Measurements from ENCODE around the gene PPP1CB. TPM values are rescaled to one million over a fixed set of nuclear protein-coding genes. Genes with fewer than 3 reads are reported as not detected.

PPP1CB gene
- total RNA-seq, 1 donor from 2014 or later: 461 TPM

- Histone ChIP-seq H3K4me3 (no peak overlapping the region), H3K27ac (replicated peaks) (peak overlapping the region; percentile 100), H3K4me1 (peaks cover 29% of the 10 kb centered on the region), H3K27me3 (ENCODE audit: low read depth) (no peaks in the 10 kb centered on the region), H3K9me3 (replicated peaks) (no peaks in the 10 kb centered on the region), H3K36me3 (no peaks in the 10 kb centered on the region)
- TF ChIP-seq CTCF (IDR thresholded peaks at IDR 0.05; ENCODE audit: borderline replicate concordance): no peak
- intact Hi-C loops (cut with micrococcal nuclease): no loop called here
- DNase-seq: no peak
These were observed 6.4 kb upstream of the PPP1CB start for GRCh38 chr2:28745225-28745624.

- Histone ChIP-seq H3K4me1 (peaks cover 35% of the 10 kb centered on the region), H3K27ac (replicated peaks) (peak overlapping the region; percentile 100)
These were observed 5.8 kb upstream of the PPP1CB start for GRCh38 chr2:28745876-28746275.

DNA sequence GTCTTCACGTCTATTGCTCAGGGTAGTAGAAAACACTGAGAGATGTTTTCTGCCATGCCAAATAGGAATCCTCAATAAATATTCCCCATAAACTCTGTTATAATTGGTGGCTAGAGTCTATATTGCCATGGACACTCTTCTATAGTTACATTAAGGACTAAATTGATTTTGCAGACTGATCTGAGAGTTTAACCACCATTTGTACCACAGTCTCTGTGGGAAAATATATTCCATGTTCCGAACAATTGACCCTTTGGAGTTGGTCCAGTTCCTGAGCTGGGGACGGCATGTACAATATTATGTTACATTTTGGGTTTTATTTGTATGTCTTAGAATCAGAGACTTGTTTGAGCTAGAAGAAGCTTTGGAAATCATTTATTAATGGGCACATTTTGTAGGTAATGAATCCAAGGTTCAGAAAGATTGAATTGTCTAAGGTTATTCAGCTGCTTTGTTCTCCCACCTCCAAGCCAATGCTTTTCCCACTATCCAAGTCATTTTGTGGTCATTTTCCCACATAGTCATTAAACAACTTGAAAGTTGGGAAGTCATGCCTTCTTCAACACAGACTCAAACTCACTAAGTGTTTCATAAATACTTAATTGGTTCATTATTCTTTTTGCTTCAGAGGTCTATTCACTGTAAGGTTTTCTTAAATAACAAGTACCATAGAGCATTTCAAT is 5.1 kb upstream of the PPP1CB start:
- H3K4me1 ChIP-seq: peaks cover 40% of the 10 kb centered on the region
- intact Hi-C loops (cut with micrococcal nuclease): no loop called here
- TF ChIP-seq CTCF (IDR thresholded peaks at IDR 0.05; ENCODE audit: borderline replicate concordance): no peak
- no peaks in the 10 kb centered on the region for H3K9me3 ChIP-seq (replicated peaks)
- no peak for DNase-seq
- no peaks in the 10 kb centered on the region for H3K36me3 ChIP-seq
- H3K27ac ChIP-seq (replicated peaks): peak overlapping the region; percentile 100
- no peaks in the 10 kb centered on the region for H3K27me3 ChIP-seq (ENCODE audit: low read depth)
- H3K4me3 ChIP-seq: no peak overlapping the region

More at GRCh38 chr2:28745876-28746275, 5.8 kb upstream of the PPP1CB start:
- Histone ChIP-seq H3K9me3 (replicated peaks) (no peaks in the 10 kb centered on the region), H3K36me3 (no peaks in the 10 kb centered on the region), H3K4me3 (no peak overlapping the region), H3K27me3 (ENCODE audit: low read depth) (no peaks in the 10 kb centered on the region)
- intact Hi-C loops (cut with micrococcal nuclease): no loop called here
- no peak for TF ChIP-seq CTCF (IDR thresholded peaks at IDR 0.05; ENCODE audit: borderline replicate concordance)
- DNase-seq: no peak

DNA sequence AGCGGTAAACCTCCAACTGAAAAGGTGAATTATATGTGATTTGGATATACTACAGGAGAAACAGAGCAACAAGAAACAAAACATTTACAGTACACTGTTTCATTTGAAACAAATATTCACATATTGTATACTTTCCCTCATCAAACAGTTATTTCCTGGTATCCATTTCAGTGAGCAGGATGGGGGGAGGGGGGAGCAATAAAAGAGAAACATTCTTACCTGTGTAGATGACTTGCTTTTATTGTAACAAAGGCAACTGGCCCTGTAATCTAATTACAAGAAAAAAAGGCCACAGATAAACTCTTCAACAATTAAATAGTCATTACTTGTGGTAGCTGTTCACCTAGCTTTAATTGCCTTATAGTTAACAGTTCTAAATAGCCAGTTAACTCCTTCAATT is 3.9 kb upstream of the PPP1CB start:
- H3K9me3 ChIP-seq (replicated peaks): no peaks in the 10 kb centered on the region
- DNase-seq: no peak
- no peak for TF ChIP-seq CTCF (IDR thresholded peaks at IDR 0.05; ENCODE audit: borderline replicate concordance)
- no peak overlapping the region for H3K4me3 ChIP-seq
- H3K4me1 ChIP-seq: peaks cover 48% of the 10 kb centered on the region
- H3K36me3 ChIP-seq: no peaks in the 10 kb centered on the region
- no peaks in the 10 kb centered on the region for H3K27me3 ChIP-seq (ENCODE audit: low read depth)
- peak overlapping the region; percentile 100 for H3K27ac ChIP-seq (replicated peaks)
- intact Hi-C loops (cut with micrococcal nuclease): loop anchor here (2.0 kb wide), 1 partner anchor 29 kb away; no protein-coding TSS in a partner anchor

DNA sequence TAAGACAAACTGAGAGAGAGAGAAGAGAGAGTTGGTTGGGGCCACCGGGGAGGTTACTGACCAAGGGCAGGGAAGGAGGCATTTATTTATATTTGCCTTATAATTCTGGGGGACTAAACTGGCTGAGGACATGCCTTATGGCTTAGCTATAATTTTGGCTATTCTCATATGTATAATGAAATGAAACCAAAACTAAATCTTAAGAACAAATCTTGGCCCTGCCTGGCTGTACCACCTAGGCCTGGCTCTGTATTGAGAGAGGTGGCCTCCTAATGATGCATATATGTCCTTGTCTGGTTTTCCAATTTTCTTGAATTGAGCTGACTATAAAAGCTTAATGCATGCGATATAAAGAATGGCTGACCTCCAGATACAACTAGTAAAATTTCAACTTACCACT is 3.5 kb upstream of the PPP1CB start:
- Histone ChIP-seq H3K4me3 (no peak overlapping the region), H3K9me3 (replicated peaks) (no peaks in the 10 kb centered on the region), H3K27ac (replicated peaks) (peak overlapping the region; percentile 100), H3K4me1 (peaks cover 52% of the 10 kb centered on the region), H3K36me3 (no peaks in the 10 kb centered on the region), H3K27me3 (ENCODE audit: low read depth) (no peaks in the 10 kb centered on the region)
- intact Hi-C loops (cut with micrococcal nuclease): loop anchor here (2.0 kb wide), 1 partner anchor 29 kb away; no protein-coding TSS in a partner anchor
- no peak for TF ChIP-seq CTCF (IDR thresholded peaks at IDR 0.05; ENCODE audit: borderline replicate concordance)
- no peak for DNase-seq
